NB4 (cell line): ENCODE data around the gene EIF2B2.

Source experiments
- DNase-seq: peaks from one replicate; pipeline ENCODE4 v3.0.0; 2010; ENCODE audit warnings: low read depth
- H3K4me3 ChIP-seq: one replicate; pipeline ENCODE4 v1.5.1; 2011; ENCODE audit warnings: mild to moderate bottlenecking, low read depth, low read length, moderate library complexity
- MYC ChIP-seq: IDR thresholded peaks from 2 replicates; pipeline ENCODE4 v1.6.1; 2011; ENCODE audit warnings: low read depth, low read length
- POLR2A ChIP-seq: IDR thresholded peaks from 2 replicates; pipeline ENCODE4 v1.6.1; 2011; ENCODE audit warnings: mild to moderate bottlenecking; ENCODE audit not compliant: insufficient read length; ENCODE audit errors: extremely low read depth
- TF ChIP-seq, protein P1 (sequence below): IDR thresholded peaks from 2 replicates; pipeline ENCODE4 v1.6.1; 2011; ENCODE audit warnings: low read depth, low read length
- TF ChIP-seq, protein P2 (sequence below): IDR thresholded peaks from one replicate; pipeline ENCODE4 v1.5.1; 2012; ENCODE audit warnings: low read depth, low read length

EIF2B2 gene

DNA sequence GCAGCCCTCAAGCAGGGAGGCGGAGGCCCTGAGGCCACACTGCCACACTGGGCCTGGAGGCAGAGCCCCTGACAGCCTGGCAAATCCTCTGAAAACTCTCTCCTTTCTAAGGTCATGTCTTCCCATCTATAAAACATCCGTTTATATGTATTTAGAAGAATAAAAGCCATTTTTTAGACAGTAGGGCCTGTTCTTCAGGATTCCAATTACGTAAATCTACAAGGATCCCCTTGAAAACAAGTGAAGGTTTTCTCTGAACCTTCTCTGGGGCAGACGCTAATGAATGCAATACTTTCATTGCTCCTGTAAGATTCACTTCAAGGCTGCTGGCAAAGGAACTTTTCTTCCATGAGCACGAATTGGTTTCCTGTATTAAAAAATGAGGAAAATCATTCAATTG, 12.8 kb downstream of the EIF2B2 start:
- no peak for DNase-seq
- TF ChIP-seq POLR2A (no peak), MYC (no peak)
- TF ChIP-seq, protein P1, sequence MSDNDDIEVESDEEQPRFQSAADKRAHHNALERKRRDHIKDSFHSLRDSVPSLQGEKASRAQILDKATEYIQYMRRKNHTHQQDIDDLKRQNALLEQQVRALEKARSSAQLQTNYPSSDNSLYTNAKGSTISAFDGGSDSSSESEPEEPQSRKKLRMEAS: no peak
- TF ChIP-seq, protein P2, sequence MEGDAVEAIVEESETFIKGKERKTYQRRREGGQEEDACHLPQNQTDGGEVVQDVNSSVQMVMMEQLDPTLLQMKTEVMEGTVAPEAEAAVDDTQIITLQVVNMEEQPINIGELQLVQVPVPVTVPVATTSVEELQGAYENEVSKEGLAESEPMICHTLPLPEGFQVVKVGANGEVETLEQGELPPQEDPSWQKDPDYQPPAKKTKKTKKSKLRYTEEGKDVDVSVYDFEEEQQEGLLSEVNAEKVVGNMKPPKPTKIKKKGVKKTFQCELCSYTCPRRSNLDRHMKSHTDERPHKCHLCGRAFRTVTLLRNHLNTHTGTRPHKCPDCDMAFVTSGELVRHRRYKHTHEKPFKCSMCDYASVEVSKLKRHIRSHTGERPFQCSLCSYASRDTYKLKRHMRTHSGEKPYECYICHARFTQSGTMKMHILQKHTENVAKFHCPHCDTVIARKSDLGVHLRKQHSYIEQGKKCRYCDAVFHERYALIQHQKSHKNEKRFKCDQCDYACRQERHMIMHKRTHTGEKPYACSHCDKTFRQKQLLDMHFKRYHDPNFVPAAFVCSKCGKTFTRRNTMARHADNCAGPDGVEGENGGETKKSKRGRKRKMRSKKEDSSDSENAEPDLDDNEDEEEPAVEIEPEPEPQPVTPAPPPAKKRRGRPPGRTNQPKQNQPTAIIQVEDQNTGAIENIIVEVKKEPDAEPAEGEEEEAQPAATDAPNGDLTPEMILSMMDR: no peak
- no peak overlapping the region for H3K4me3 ChIP-seq

DNA sequence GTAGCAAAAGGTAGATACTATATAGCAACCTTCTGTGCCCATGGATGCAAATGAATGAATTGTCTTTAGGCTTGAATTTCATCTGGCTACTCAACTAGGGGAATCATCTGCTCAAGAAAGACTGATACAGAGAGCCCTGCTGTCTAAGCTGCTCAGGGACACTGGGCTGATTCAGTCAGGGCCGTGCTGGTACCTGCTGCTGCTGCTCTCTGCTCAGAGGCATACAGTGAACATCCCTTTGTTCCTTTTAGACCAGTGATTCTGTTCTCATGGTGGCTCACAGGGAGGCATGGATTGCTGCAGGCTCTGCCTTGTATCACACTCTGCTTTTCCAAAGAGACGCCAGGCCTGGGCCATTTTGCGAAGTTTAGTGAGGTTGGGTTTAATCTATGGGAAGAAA, 14.1 kb downstream of the EIF2B2 start:
- no peak for DNase-seq
- TF ChIP-seq, protein P1: no peak
- TF ChIP-seq, protein P2: no peak
- no peak for TF ChIP-seq POLR2A
- no peak for TF ChIP-seq MYC
- H3K4me3 ChIP-seq: no peak overlapping the region

DNA sequence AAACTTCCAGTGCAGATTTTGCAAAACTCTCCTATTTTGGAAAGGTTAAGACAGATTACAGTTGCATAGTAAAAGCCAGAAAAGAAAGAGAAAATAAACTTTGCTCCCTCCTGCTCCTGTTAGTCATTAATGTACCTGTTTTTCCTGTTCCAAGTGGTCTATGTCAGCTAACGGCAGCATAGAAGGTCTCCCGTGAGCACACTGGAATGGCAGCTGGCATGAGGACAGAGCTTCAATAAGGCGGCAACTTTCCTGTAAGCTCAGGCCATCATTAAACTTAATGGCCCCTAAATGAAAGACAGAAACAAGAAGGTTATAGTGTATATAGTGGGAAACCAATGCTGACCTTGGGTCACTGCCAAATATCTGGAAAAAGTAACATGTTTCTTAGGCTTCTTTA, 16.0 kb downstream of the EIF2B2 start:
- TF ChIP-seq, protein P2: no peak
- TF ChIP-seq MYC (no peak), POLR2A (no peak)
- TF ChIP-seq, protein P1: no peak
- no peak for DNase-seq
- H3K4me3 ChIP-seq: no peak overlapping the region

DNA sequence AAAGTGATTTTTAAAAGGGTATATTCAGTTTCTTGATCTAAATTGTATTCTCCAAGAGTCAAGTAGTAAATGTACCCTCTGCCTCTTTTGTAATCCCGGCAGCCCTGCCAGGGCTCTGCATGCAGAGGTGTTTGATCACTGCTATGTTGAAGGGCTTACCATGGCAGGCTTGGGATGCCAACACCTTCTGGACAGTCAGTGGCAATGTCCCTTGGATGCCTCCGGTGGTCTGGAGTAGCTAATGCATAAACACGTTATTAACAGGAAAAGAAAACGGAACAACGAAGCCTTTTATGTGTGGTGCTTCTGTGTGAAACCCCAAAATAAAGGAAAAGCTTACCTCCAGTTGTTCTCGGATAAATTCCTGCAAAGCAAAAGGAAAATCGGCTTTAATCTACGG, 19.9 kb downstream of the EIF2B2 start:
- H3K4me3 ChIP-seq: no peak overlapping the region
- no peak for TF ChIP-seq POLR2A
- TF ChIP-seq, protein P1: no peak
- TF ChIP-seq, protein P2: peak; percentile 45
- peak; percentile 28 for DNase-seq

DNA sequence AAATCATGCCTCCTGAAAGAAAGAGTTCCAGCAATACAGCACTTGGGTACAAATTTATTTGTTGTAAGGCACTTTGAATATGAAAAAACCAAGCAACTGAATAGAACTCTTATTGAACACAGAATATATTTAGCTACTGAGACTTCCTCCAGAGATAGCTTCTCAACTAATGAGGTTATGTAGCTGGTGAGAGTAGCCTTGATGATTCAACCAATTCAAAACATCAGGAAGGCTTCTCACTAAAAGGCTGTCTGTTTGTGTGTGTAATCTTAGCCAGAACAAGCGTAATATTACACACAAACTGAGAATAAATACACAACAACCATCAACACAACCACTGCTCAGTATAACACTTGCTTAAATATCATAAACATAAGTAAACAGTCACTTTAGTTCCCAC, 20.4 kb downstream of the EIF2B2 start:
- H3K4me3 ChIP-seq: no peak overlapping the region

More for the DNA sequence above, 20.4 kb downstream of the EIF2B2 start:
- TF ChIP-seq MYC (no peak), POLR2A (no peak)
- TF ChIP-seq, protein P1: no peak
- TF ChIP-seq, protein P2: no peak
- no peak for DNase-seq
